IPS-20b (cell line): Measurements from ENCODE around the gene CD7.

Experiments
- H3K27ac ChIP-seq: one replicate; pipeline ENCODE4 v1.5.1; 2013; ENCODE audit warnings: low read length
- H3K27me3 ChIP-seq: 2 replicates; pipeline ENCODE4 v1.6.1; 2013; ENCODE audit warnings: mild to moderate bottlenecking, low read length, inconsistent platforms; ENCODE audit not compliant: insufficient read depth
- H3K36me3 ChIP-seq: 2 replicates; pipeline ENCODE4 v1.6.1; 2013; ENCODE audit warnings: low read depth, mild to moderate bottlenecking, inconsistent platforms, low read length, moderate library complexity; ENCODE audit not compliant: insufficient read depth
- H3K4me1 ChIP-seq: 2 replicates; pipeline ENCODE4 v1.6.1; 2013; ENCODE audit warnings: mild to moderate bottlenecking, control low read depth, inconsistent platforms, low read length, moderate library complexity; ENCODE audit not compliant: insufficient read depth
- H3K4me3 ChIP-seq: 2 replicates; pipeline ENCODE4 v1.5.1; 2013; ENCODE audit warnings: mild to moderate bottlenecking, low read length, inconsistent platforms
- H3K9ac ChIP-seq: 2 replicates; pipeline ENCODE4 v1.6.1; 2013; ENCODE audit warnings: low read depth, mild to moderate bottlenecking, inconsistent platforms, low read length, moderate library complexity
- H3K9me3 ChIP-seq: 2 replicates; pipeline ENCODE4 v1.6.1; 2013; ENCODE audit warnings: mild to moderate bottlenecking, low read depth, low read length, inconsistent platforms; ENCODE audit not compliant: insufficient read depth

Gene CD7

GRCh38 chr17:82297714-82298537 lies 19.5 kb downstream of the CD7 start:
- H3K27ac ChIP-seq = no peak overlapping the region
- H3K27me3 ChIP-seq = peaks cover 18% of the 10 kb centered on the region; the same call in 1 of the 2 replicates
- no peaks in the 10 kb centered on the region for H3K9me3 ChIP-seq
- H3K4me1 ChIP-seq = no peaks in the 10 kb centered on the region; the same call in 1 of the 2 replicates
- H3K9ac ChIP-seq = no peak overlapping the region
- H3K4me3 ChIP-seq = no peak overlapping the region
- H3K36me3 ChIP-seq = no peaks in the 10 kb centered on the region

GRCh38 chr17:82297280-82297713 lies 20.1 kb downstream of the CD7 start:
- Histone ChIP-seq H3K36me3 (no peaks in the 10 kb centered on the region), H3K9ac (no peak overlapping the region), H3K4me3 (no peak overlapping the region), H3K27me3 (peaks cover 18% of the 10 kb centered on the region; the same call in 1 of the 2 replicates), H3K27ac (no peak overlapping the region), H3K4me1 (no peaks in the 10 kb centered on the region; the same call in 1 of the 2 replicates), H3K9me3 (no peaks in the 10 kb centered on the region)

GRCh38 chr17:82296511-82297279 lies 20.7 kb downstream of the CD7 start:
- H3K27ac ChIP-seq = no peak overlapping the region
- no peaks in the 10 kb centered on the region for H3K36me3 ChIP-seq
- no peaks in the 10 kb centered on the region for H3K9me3 ChIP-seq
- no peaks in the 10 kb centered on the region; the same call in 1 of the 2 replicates for H3K4me1 ChIP-seq
- no peak overlapping the region for H3K9ac ChIP-seq
- no peak overlapping the region for H3K4me3 ChIP-seq
- H3K27me3 ChIP-seq = peaks cover 18% of the 10 kb centered on the region; the same call in 1 of the 2 replicates

- peaks cover 18% of the 10 kb centered on the region; the same call in 1 of the 2 replicates for H3K27me3 ChIP-seq
- H3K9me3 ChIP-seq = no peaks in the 10 kb centered on the region
- no peak overlapping the region for H3K4me3 ChIP-seq
- no peaks in the 10 kb centered on the region for H3K36me3 ChIP-seq
- H3K9ac ChIP-seq = no peak overlapping the region
- H3K4me1 ChIP-seq = no peaks in the 10 kb centered on the region; the same call in 1 of the 2 replicates
- H3K27ac ChIP-seq = no peak overlapping the region
Observed at GRCh38 chr17:82295472-82295814, 22.0 kb downstream of the CD7 start.

- Histone ChIP-seq H3K4me3 (peak overlapping the region; percentile 76), H3K9ac (no peak overlapping the region; the same call in 1 of the 2 replicates), H3K27me3 (peaks cover 18% of the 10 kb centered on the region; the same call in 1 of the 2 replicates), H3K9me3 (no peaks in the 10 kb centered on the region), H3K27ac (no peak overlapping the region), H3K36me3 (no peaks in the 10 kb centered on the region), H3K4me1 (no peaks in the 10 kb centered on the region; the same call in 1 of the 2 replicates)
Observed at GRCh38 chr17:82294064-82294773, 23.2 kb downstream of the CD7 start.

- Histone ChIP-seq H3K9ac (peak overlapping the region; percentile 88), H3K9me3 (no peaks in the 10 kb centered on the region; the same call in 1 of the 2 replicates), H3K4me1 (no peaks in the 10 kb centered on the region; the same call in 1 of the 2 replicates), H3K27me3 (peaks cover 16% of the 10 kb centered on the region; the same call in 1 of the 2 replicates), H3K27ac (no peak overlapping the region), H3K36me3 (no peaks in the 10 kb centered on the region), H3K4me3 (peak overlapping the region; percentile 85)
Observed at GRCh38 chr17:82292251-82293154, 24.9 kb downstream of the CD7 start.

GRCh38 chr17:82291582-82292250 lies 25.7 kb downstream of the CD7 start:
- Histone ChIP-seq H3K4me3 (peak overlapping the region; percentile 85), H3K36me3 (no peaks in the 10 kb centered on the region), H3K27ac (no peak overlapping the region), H3K4me1 (no peaks in the 10 kb centered on the region; the same call in 1 of the 2 replicates), H3K27me3 (peaks cover 12% of the 10 kb centered on the region; the same call in 1 of the 2 replicates), H3K9ac (peak overlapping the region; percentile 88; the same call in 1 of the 2 replicates), H3K9me3 (no peaks in the 10 kb centered on the region; the same call in 1 of the 2 replicates)

- Histone ChIP-seq H3K27me3 (no peaks in the 10 kb centered on the region; the same call in 1 of the 2 replicates), H3K9me3 (no peaks in the 10 kb centered on the region; the same call in 1 of the 2 replicates), H3K36me3 (no peaks in the 10 kb centered on the region), H3K4me3 (no peak overlapping the region), H3K9ac (no peak overlapping the region), H3K27ac (no peak overlapping the region), H3K4me1 (no peaks in the 10 kb centered on the region)
Observed at GRCh38 chr17:82287868-82288801, 29.3 kb downstream of the CD7 start.

GRCh38 chr17:82287013-82287867 lies 30.2 kb downstream of the CD7 start:
- no peaks in the 10 kb centered on the region for H3K4me1 ChIP-seq
- no peaks in the 10 kb centered on the region for H3K36me3 ChIP-seq
- H3K9me3 ChIP-seq = no peaks in the 10 kb centered on the region; the same call in 1 of the 2 replicates
- no peak overlapping the region for H3K9ac ChIP-seq
- H3K27ac ChIP-seq = no peak overlapping the region
- no peaks in the 10 kb centered on the region; the same call in 1 of the 2 replicates for H3K27me3 ChIP-seq
- H3K4me3 ChIP-seq = no peak overlapping the region
